Stimulated activated CD8-positive, alpha-beta memory T cell treated with anti-CD3 and anti-CD28 coated beads, Interleukin-4, amount 100 ng/mL, for 48 hours (primary cell): ENCODE results near the gene ATAD3A.
"Not testable (repeated sequence)": the region's sequence is repeated elsewhere in the genome, so short reads cannot be mapped to it uniquely, and the experiment has no call there.

Experiments used
- DNase-seq: peaks from one replicate; pipeline ENCODE4 v3.0.0-alpha.2; 2020

Gene ATAD3A

GRCh38 chr1:1540818-1541628 is 29.1 kb downstream of the ATAD3A start:
- no peak for DNase-seq

GRCh38 chr1:1541956-1542765 is 30.2 kb downstream of the ATAD3A start:
- no peak for DNase-seq

GRCh38 chr1:1542766-1543705 is 31.1 kb downstream of the ATAD3A start:
- DNase-seq = no peak

- no peak for DNase-seq
Measured at GRCh38 chr1:1543706-1544099, 31.7 kb downstream of the ATAD3A start.

DNA sequence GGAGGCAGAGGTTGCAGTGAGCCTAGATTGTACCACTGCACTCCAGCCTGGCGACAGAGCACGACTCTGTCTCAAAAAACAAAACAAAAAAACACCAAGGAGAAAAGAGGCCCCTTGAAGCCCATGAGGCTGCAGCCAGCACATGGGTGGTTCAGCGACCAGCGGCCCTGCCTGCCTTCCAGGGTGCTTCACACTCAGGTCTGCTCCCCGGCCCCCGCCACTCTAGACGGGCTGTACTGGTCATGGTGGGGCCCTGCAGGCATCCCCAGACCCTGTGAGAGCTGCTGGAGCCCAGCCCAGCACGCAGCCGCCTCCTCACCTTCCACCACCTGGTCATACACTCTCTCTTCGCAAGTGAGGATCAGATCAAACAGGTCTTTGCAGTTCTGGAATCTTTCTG is 32.6 kb downstream of the ATAD3A start:
- DNase-seq = no peak

DNA sequence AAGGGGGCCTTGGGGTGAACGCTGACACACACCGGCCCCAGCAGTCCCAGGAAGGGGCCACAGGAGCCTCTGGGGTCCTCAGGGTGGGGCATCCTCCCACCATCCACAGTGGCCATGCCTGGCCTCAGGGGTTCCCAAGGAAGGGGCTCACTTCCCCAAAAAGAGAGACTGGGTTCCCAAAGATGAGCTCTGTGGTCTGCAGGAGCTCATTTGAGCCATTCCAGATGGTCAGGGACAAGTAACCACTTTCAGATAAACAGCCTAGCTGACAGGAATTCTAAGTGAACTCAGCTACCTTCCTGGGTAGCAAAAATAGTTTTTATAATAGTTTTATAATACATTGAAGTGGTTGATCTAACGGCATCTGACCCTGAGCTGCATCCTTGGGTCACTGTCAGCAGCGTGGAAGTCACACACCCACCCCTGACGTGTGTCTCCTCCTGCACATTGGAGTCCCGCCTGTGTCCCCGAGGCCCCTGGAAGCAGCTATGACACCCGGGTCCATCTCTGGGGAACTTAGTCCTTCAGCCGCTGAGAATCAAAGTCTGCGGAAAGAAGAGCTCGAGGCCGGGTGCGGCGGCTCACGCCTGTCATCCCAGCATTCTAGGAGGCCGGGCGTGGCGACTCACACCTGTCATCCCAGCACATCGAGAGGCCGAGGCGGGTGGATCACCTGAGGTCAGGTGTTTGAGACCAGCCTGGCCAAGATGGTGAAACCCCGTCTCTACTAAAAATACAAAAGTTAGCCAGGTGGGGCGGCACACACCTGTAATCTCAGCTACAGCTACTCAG is 34.2 kb downstream of the ATAD3A start:
- no peak for DNase-seq

- no peak for DNase-seq
Measured at GRCh38 chr1:1547011-1547410, 35.0 kb downstream of the ATAD3A start.

GRCh38 chr1:1547476-1547875 is 35.5 kb downstream of the ATAD3A start:
- DNase-seq = no peak

DNA sequence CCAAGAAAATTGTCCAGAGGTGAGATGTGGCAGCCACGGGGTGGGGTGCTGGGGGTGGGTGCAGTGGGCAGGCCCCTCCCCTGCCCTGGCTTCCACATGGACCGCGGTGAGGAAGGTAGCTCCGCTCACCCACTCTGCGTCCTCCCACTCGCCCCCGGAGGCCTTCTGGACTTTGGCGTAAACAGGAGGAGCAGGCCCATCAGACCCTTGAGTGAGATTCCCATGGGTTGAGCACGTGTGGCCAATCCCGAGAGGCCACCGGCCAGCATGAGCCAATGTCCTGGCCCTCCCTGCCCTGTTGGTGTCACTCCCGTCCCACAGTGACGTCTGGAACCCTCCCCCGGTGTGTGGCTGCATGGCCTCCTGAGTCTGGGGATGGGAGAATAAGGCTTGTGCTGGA is 36.6 kb downstream of the ATAD3A start:
- DNase-seq = no peak

- no peak for DNase-seq
Measured at GRCh38 chr1:1550087-1550486, 38.1 kb downstream of the ATAD3A start.

DNA sequence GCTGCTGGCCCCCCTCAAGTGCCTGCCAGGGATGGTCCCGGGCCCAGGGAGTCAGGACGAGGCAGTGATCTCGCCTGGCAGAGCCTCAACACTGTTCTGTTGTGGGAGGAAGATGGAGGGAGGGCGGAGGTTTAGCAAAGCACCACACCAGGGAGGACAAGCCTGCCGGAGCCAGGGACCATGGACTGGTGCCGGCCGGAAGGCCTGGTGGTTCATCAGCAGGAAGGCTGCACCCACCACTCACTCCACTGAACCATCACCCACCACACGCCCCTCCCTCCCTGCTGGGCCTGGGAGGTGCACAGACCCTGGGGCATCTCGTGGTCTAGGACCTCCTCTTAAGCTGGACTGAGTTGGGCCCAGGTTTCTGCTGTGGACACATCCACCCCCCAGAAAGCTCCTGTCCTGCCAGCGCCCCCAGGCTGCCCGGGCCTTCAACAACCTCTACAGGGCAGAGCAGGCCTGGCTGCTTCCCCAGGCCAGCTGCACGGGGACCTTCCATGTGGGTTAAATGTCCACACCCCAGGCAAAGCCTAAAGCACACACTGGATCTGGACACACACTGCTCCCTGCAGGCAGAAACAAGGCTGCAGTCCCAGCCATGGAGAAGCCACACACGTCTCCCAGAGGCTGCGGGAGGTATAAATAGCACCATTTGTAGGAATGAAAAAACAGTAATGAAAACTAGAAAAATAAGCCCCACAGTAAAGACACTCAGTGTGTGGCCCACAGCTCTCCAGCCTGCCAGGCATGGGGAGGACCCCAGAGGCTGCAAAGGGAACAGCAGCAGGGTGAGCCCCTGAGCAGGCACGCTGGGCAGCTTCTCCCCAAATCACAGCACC is 38.9 kb downstream of the ATAD3A start:
- DNase-seq = no peak

DNA sequence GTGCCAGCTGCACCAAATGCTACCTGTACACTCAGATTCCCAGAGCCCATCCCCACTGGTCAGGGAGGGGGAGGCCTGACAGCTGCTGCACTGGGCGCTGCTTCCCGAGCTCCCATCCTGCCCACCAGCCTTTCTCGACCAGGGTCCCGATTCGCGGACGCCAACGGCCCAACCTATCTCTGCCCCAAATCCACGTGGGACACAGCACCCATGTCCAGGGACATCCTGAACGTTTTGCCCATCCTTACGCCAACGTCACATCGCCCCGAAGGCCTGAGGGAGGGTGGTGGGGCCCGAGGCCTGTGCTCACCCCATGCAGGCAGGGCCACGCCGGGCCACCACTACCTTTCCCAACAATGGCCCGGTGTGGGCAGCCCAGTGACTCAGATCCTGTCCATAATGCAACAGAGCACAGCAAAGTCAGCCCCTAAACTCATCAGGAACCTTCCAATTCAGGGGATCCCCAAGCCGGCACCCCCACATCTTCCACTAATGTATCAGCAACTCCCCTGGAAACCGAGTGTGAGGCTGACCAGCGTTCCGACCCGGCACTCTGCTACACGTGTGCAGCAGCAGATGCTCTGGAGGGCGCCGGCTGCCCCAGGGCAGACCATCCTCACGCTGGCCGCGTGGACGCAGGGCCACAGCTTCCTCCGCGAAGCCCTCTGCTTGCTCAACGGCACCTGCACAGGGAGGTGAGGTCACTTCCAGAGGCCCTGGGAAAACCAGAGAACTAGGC is 39.7 kb downstream of the ATAD3A start:
- DNase-seq = no peak

DNA sequence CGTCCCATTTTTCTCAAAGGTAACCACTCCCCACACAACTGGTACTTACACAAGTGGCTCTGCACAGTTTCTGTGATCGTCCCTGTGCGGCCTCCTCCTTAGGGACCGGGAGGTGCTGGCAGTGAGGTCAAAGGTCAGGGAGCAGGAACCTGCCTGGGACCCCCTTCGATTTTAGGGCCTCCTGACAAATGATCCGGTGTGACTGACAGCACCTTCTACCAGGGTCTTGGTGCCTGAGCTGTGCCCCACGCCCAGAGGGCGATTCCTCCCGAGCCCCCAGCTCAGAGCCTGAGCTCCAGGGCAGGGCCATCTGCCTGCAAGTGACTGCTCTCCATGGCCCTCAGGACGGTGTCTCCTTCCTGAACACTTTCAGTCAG is 40.3 kb downstream of the ATAD3A start:
- no peak for DNase-seq

- DNase-seq = no peak
Measured at GRCh38 chr1:1553821-1554494, 42.0 kb downstream of the ATAD3A start.

DNA sequence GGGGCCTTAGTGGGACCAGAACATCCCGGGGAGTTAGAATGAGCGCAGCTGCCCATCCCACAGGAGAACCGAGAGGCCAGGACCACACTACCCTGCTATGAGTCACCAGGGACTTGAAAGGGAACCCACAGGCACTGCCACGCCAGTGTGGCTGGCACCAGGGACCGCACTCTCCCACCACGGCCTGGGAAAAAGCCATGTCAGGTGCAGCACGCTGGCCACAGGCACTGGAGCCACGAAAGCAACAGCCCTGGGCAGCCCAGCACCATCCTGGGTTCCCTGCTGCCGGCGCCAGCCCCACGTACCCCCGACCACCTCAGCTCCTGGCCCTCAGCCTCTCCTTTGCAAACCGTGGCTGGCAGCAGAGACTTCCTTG is 42.6 kb downstream of the ATAD3A start:
- DNase-seq = no peak

GRCh38 chr1:1554926-1555915 is 43.3 kb downstream of the ATAD3A start:
- DNase-seq = no peak

GRCh38 chr1:1556505-1556904 is 44.5 kb downstream of the ATAD3A start:
- DNase-seq = no peak

DNA sequence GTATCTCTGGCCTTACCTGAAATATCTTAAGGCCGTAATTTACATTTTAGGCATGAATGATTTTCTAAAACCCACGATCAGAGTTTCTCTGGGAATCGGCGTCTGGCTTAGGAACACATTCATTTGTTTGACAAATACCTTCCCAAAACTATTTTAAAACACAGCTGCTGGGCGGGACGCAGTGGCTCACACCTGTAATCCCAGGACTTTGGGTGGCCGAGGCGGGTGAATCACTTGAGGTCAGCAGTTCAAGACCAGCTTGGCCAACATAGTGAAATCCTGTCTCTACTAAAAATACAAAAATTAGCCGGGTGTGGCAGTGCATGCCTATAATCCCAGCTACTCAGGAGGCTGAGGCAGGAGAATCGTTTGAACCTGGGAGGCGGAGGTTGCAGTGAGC is 45.0 kb downstream of the ATAD3A start:
- DNase-seq = not testable (repeated sequence)

GRCh38 chr1:1557688-1558087 is 45.7 kb downstream of the ATAD3A start:
- DNase-seq = not testable (repeated sequence)
